Transverse colon (tissue), 4 donors: ENCODE results near the gene SYNE1. TPM values are rescaled to one million over a fixed set of nuclear protein-coding genes. Genes with fewer than 3 reads are reported as not detected.

Source experiments
- DNase-seq: peaks from one replicate; pipeline ENCODE4 v3.0.0-alpha.2; 2019
- H3K27ac ChIP-seq, 4 donors: fragments of 200-600 bp; sonication (generic); 2 replicates each; pipeline ENCODE4 v1.5.1; 2016 to 2018; ENCODE audit warnings: inconsistent platforms in 4 of 4
- H3K27me3 ChIP-seq: fragments of 200-600 bp; sonication (generic); 2 replicates; pipeline ENCODE4 v1.5.1; 2017; ENCODE audit warnings: inconsistent platforms
- H3K36me3 ChIP-seq, 4 donors: fragments of 200-600 bp; sonication (generic); 2 replicates each; pipeline ENCODE4 v1.5.1; 2017 to 2019; ENCODE audit warnings: inconsistent platforms in 4 of 4
- H3K4me1 ChIP-seq, 4 donors: fragments of 200-600 bp; sonication (generic); 2 replicates each; pipeline ENCODE4 v1.5.1; 2017 to 2020; ENCODE audit warnings: inconsistent platforms in 4 of 4
- H3K4me3 ChIP-seq, 4 donors: fragments of 200-600 bp; sonication (generic); 1 replicate in 1 of 4; 2 replicates in 3 of 4; pipeline versions ENCODE4 v1.5.1 to v1.6.1; 2017 to 2019; ENCODE audit warnings: inconsistent platforms in 4 of 4
- H3K9me3 ChIP-seq, 2 donors: fragments of 200-600 bp; sonication (generic); 2 replicates each; pipeline ENCODE4 v1.5.1; 2017 to 2019; ENCODE audit warnings: inconsistent platforms in 2 of 2
- EP300 ChIP-seq: sonication (generic); formaldehyde crosslinking; IDR thresholded peaks from one replicate; pipeline ENCODE4 v1.6.1; 2017; ENCODE audit warnings: antibody characterized with exemption, low read depth
- POLR2A ChIP-seq: fragments of 450-650 bp; IDR thresholded peaks from one replicate; pipeline ENCODE4 v1.6.1; 2016; ENCODE audit warnings: antibody characterized with exemption, mild to moderate bottlenecking, moderate library complexity
- POLR2AphosphoS5 ChIP-seq, 3 donors: sonication (generic); formaldehyde crosslinking; IDR thresholded peaks; one replicate each; pipeline ENCODE4 v1.6.1; 2016; ENCODE audit warnings: antibody characterized with exemption in 3 of 3
- WGBS, 2 donors: methylation state at CpG; one replicate each; pipeline ENCODE4 v1.1.5; 2018; ENCODE audit warnings: low coverage in 1 of 2; 5-methylcytosine and 5-hydroxymethylcytosine counted together
- in situ Hi-C, 4 donors: fragments of 200-750 bp; cut with MboI; loops; one replicate each; pipeline versions ENCODE4 v1.15.0 to v1.15.1; 2017; ENCODE audit warnings: low sequenced_read_pairs in 3 of 4, low pct_ligation_motif_present in 1 of 4, low pct_unique_long_range_greater_than_20kb in 1 of 4
- intact Hi-C: fragments of 100-400 bp; cut with DNase I; formaldehyde crosslinking; loops from one replicate; pipeline ENCODE4 v1.15.1; 2023; ENCODE audit warnings: low total_unique reads
- total RNA-seq, 4 donors: library from RNA; depleted of rRNA; stranded (reverse); fragments of >200 nt; gene quantifications; one replicate each; pipeline ENCODE4 v1.1.0, GENCODE V29; 2016
- TF ChIP-seq, protein P1 (sequence below), 5 experiments: fragments of 200-600 bp in 3 of 5; fragments of 450-650 bp in 2 of 5; sonication (generic) in 3 of 5; IDR thresholded peaks; 1 replicate in 2 of 5; 2 replicates in 3 of 5; pipeline ENCODE4 v1.5.1; 2016 to 2017; ENCODE audit warnings: antibody characterized with exemption in 5 of 5, inconsistent platforms in 3 of 5, mild to moderate bottlenecking in 2 of 5, moderate library complexity in 1 of 5

Gene SYNE1
- total RNA-seq, 4 donors from 2014 or later, result 31.4 to 87.2 (median 59.7) TPM

DNA sequence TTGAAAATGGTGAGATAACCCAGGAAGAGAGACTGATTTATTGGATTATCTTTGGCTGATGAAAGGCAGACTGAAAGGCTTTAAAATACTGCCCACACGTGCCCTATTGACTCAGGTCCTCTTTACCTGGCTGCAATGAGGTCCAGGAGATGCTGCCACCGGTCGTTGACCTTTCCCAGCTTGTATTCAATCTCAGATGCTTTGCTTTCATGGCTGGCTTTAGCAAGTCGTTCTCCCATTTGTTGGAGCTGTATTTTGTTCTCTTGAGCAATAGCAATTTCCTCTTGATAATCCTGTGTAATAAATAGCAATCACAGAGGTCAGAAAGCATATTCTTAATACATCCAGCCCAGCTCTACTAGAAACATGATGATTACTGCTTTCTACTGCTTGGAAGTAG is 460.9 kb downstream of the SYNE1 start:
- peaks cover 0 to 8% (median 0%) of the 10 kb centered on the region in 4 donors for H3K36me3 ChIP-seq

DNA sequence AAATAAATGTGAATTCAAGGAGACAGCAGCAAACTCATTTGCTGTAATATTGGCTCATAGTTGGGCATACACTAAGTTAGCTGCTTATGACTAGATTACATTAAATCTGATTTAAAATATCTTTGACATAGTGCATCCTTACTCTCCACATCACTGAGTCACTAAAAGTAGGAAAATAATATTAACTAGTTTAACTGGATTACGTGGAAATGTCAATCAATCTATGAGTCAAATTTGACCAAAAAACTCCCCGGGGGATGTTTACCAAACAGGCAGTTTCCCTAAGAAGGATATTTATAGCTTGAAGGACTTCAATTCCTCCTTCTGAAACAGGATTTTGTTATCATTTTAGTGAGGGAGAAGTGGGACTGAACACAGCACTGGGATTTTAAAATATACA is 463.2 kb downstream of the SYNE1 start:
- in situ Hi-C loops (no loop called here), intact Hi-C loops (no loop called here)
- H3K27ac ChIP-seq, result no peak overlapping the region
- no peaks in the 10 kb centered on the region for H3K9me3 ChIP-seq
- H3K4me3 ChIP-seq, result no peak overlapping the region
- H3K27me3 ChIP-seq, result no peaks in the 10 kb centered on the region
- TF ChIP-seq POLR2A, result no peak
- DNase-seq, result no peak
- no peaks in the 10 kb centered on the region for H3K4me1 ChIP-seq
- peaks cover 0 to 4% (median 0%) of the 10 kb centered on the region in 4 donors for H3K36me3 ChIP-seq
- 50 to 75% methylated on average over 2 of the region's 2 CpGs for WGBS, 2 donors

More for the DNA sequence above, 460.9 kb downstream of the SYNE1 start:
- intact Hi-C loops, result no loop called here
- 47 to 60% methylated on average over 3 to 4 of the region's 4 CpGs for WGBS, 2 donors
- TF ChIP-seq POLR2A (no peak), EP300 (no peak), POLR2AphosphoS5 (IDR thresholded peaks at IDR 0.05) (no peak)
- TF ChIP-seq, protein P1, sequence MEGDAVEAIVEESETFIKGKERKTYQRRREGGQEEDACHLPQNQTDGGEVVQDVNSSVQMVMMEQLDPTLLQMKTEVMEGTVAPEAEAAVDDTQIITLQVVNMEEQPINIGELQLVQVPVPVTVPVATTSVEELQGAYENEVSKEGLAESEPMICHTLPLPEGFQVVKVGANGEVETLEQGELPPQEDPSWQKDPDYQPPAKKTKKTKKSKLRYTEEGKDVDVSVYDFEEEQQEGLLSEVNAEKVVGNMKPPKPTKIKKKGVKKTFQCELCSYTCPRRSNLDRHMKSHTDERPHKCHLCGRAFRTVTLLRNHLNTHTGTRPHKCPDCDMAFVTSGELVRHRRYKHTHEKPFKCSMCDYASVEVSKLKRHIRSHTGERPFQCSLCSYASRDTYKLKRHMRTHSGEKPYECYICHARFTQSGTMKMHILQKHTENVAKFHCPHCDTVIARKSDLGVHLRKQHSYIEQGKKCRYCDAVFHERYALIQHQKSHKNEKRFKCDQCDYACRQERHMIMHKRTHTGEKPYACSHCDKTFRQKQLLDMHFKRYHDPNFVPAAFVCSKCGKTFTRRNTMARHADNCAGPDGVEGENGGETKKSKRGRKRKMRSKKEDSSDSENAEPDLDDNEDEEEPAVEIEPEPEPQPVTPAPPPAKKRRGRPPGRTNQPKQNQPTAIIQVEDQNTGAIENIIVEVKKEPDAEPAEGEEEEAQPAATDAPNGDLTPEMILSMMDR (IDR thresholded peaks at IDR 0.05), result no peak
- no peak for DNase-seq
- H3K4me1 ChIP-seq, result no peaks in the 10 kb centered on the region
- H3K27me3 ChIP-seq, result no peaks in the 10 kb centered on the region
- no peak overlapping the region for H3K27ac ChIP-seq
- H3K9me3 ChIP-seq, result no peaks in the 10 kb centered on the region
- in situ Hi-C loops, result no loop called here
- no peak overlapping the region for H3K4me3 ChIP-seq

DNA sequence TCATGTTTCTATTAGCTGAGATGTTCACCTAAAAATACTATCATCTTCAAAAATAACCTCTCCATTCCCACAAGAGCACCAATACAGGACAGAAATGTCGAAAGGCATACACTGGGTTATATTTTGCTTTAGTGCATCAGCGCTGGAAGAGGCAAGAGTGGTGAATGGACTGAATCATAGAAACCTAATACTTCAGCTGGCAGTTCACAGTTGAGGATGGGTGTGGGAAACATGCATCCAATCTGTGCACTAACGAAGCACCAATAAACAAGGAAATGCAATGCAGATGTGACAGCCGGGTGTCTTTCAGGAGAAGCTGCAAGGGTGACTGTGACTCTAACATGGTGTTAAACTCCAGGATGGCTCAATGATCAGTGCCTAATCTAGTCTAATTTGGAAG is 463.8 kb downstream of the SYNE1 start:
- TF ChIP-seq, protein P1 (IDR thresholded peaks at IDR 0.05), result no peak
- TF ChIP-seq EP300 (no peak), POLR2A (no peak), POLR2AphosphoS5 (IDR thresholded peaks at IDR 0.05) (no peak)
- Histone ChIP-seq H3K4me3 (no peak overlapping the region), H3K27ac (no peak overlapping the region), H3K4me1 (peaks cover 0 to 5% (median 0%) of the 10 kb centered on the region in 4 donors), H3K9me3 (no peaks in the 10 kb centered on the region), H3K27me3 (no peaks in the 10 kb centered on the region), H3K36me3 (peaks cover 0 to 4% (median 0%) of the 10 kb centered on the region in 4 donors)
- in situ Hi-C loops (no loop called here), intact Hi-C loops (no loop called here)
- no peak for DNase-seq
- WGBS, 2 donors, result 80 to 85% methylated on average over 4 of the region's 4 CpGs

DNA sequence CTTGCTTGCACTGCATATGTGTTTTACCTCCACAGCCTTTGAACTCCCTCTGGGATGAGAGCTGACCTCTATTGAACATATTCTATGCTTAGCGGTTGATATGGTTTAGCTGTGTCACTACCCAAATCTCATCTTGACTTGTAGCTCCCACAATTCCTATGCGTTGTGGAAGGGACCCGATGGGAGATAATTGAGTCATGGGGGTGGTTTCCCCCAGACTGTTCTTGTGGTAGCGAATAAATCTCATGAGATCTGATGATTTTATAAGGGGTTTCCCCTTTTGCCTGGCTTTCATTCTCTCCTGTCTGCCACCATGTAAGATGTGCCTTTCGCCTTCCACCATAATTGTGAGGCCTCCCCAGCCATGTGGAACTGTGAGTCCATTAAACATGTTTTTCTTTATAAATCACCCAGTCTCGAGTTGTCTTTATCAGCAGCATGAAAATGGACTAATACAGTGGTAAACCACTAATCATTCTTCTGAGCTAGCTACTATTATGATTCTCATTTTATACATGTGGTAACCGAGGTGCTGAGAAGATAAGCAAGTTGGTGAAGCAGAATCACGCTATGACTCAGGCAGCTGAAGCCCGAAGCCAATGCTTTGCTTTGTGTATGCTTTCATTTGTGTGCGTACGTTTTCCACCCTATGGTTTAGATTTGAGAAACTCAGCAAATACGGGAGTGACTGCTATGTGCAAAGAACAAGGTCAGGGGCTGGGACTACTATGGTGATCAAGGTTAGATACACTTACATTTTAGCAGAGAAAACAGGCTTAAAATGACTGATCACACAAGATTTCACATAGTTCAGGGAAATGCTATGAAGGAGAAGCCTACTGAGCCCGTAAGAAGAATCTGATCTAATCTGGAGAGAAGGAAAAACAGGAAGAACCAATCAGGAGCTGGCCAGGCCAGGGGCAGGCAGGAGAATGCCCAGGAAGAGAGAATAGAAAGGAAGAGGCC is 466.2 kb downstream of the SYNE1 start:
- TF ChIP-seq, protein P1 (IDR thresholded peaks at IDR 0.05), result no peak
- TF ChIP-seq POLR2AphosphoS5 (IDR thresholded peaks at IDR 0.05) (no peak), EP300 (no peak)
- Histone ChIP-seq H3K36me3 (peaks cover 0 to under 1% (median 0%) of the 10 kb centered on the region in 4 donors), H3K27me3 (no peaks in the 10 kb centered on the region), H3K4me1 (peaks cover 0 to 5% (median 0%) of the 10 kb centered on the region in 4 donors), H3K9me3 (no peaks in the 10 kb centered on the region), H3K27ac (peak overlapping the region in 1 of 4 donors; percentile 25), H3K4me3 (no peak overlapping the region)
- 69 to 75% methylated on average over 12 to 13 of the region's 13 CpGs for WGBS, 2 donors
- no peak for DNase-seq
- in situ Hi-C loops (no loop called here), intact Hi-C loops (no loop called here)
